Measurements from ENCODE around the gene ACSL6. TPM values are rescaled to one million over a fixed set of nuclear protein-coding genes. Genes with fewer than 3 reads are reported as not detected.

The ACSL6 gene
- total and polyA plus RNA-seq, 8 donors: 0.45 to 1.3 (median 0.96) TPM

DNA sequence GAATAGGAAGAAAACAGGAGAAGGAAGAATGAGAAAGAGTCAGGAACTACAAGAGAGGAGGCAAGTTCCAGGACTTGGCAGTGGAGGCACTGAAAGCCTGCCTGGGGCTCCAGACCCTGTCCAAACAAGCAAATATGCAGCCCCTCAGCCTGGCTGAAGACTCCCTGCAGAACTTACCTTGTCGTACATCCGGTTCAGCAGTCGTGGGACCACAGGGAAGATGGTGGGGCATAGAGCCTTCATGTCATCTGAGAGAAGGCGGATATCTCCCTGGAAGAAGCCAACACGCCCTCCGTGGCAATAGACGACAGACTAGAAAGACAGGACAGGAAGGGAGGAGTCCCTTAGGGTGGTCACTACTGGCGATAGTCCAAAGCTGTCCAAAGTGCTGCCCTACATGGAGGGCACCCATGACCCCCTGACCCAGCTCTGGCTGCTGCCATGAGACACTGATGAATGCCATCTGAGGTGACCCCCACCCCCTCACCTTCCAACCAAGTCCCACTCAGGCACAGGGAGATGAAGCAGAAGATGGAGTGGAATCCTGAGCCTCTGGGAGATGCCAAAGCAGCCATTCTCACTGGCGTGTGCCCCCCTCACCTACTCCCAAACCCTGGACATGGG is 38.3 kb downstream of the ACSL6 start:
- Histone ChIP-seq H3K36me3 (no peaks in the 10 kb centered on the region), H3K4me3 (no peak overlapping the region), H3K4me1 (no peaks in the 10 kb centered on the region), H3K27me3 (no peaks in the 10 kb centered on the region), H3K9me3 (no peaks in the 10 kb centered on the region), H3K27ac (no peak overlapping the region)
- TF ChIP-seq, protein P1, sequence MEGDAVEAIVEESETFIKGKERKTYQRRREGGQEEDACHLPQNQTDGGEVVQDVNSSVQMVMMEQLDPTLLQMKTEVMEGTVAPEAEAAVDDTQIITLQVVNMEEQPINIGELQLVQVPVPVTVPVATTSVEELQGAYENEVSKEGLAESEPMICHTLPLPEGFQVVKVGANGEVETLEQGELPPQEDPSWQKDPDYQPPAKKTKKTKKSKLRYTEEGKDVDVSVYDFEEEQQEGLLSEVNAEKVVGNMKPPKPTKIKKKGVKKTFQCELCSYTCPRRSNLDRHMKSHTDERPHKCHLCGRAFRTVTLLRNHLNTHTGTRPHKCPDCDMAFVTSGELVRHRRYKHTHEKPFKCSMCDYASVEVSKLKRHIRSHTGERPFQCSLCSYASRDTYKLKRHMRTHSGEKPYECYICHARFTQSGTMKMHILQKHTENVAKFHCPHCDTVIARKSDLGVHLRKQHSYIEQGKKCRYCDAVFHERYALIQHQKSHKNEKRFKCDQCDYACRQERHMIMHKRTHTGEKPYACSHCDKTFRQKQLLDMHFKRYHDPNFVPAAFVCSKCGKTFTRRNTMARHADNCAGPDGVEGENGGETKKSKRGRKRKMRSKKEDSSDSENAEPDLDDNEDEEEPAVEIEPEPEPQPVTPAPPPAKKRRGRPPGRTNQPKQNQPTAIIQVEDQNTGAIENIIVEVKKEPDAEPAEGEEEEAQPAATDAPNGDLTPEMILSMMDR (IDR thresholded peaks at IDR 0.05): no peak
- no peak for DNase-seq
- intact Hi-C loops (cut with DNase I): no loop called here
- no peak for ATAC-seq

DNA sequence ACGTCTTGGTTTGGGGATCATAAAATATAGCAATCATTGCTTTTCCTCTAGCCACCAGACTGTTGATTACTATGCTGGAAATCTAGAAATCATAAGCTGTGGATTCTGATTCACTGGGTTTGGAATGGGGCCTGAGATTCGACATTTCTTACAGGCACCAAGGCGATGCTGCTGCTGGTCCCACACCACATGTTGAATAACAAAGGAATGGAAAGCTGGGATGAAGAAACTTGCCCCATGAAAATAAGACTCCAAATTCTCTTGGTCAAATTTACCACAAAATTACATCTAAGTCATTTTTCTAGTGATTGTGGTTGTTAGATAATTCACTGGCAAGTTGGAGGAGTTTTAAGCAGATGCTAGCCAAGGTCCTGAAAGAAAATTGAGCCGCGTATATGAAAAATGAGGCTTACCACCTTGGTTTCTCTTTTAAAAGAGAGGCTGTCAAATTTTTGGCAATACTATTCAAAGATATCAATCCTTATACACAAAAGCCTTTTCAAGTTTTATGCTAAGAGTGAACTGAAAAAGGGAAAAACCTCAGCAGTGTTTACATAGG is 43.0 kb downstream of the ACSL6 start:
- DNase-seq (no peak), ATAC-seq (no peak)
- intact Hi-C loops (cut with DNase I): no loop called here
- H3K27ac ChIP-seq: no peak overlapping the region
- TF ChIP-seq, protein P1 (IDR thresholded peaks at IDR 0.05): no peak
- no peaks in the 10 kb centered on the region for H3K9me3 ChIP-seq
- H3K27me3 ChIP-seq: no peaks in the 10 kb centered on the region
- no peaks in the 10 kb centered on the region for H3K4me1 ChIP-seq
- H3K36me3 ChIP-seq: no peaks in the 10 kb centered on the region
- no peak overlapping the region for H3K4me3 ChIP-seq

DNA sequence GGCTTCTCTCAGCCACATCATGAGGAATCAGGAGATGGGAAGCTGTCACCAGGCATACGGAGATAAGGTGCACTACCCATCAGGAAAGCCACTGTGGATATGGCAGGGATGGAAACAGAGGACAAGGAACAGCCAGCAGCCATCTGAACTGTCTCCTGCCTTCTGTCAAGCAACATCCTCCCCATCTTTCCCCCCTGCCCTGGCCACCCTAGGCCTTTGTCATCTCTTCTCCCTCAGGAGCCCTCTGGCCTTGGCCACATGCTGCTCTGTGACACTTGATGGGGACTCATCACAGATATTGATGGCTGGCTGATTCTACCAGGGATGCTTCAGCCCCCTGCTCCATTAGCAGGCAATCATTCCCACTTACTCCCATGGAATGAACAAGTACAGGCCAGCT is 44.9 kb downstream of the ACSL6 start:
- H3K4me3 ChIP-seq: no peak overlapping the region
- intact Hi-C loops (cut with DNase I): no loop called here
- no peak for ATAC-seq

DNA sequence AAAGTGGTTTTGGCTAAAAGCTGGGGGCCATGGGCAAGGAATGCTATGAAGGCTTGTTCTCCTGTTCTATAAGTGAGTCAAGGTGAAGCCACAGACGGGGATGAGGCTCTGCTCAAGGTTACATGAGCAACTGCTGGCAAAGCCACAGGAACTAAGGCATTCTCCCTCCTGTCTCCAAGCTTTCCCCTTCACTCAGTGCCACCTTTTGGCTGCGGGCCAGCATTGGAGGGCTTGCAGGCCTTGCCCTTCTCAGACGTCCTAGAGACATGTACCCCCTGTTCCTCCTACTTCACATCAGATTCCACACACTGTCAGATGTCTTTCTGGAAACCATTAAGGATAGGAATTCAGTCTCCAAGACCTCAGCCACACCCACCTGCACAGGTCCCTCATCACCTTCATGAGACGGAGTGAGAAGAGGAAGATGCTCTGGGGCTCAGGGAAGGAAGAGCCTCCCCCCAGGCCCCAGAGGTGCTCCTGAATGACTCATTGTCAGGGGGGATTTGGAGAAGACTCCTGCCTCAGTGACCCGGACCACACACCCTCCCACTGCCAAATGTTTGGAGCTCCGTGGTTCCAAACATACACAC is 45.5 kb downstream of the ACSL6 start:
- Histone ChIP-seq H3K36me3 (no peaks in the 10 kb centered on the region), H3K9me3 (no peaks in the 10 kb centered on the region), H3K27me3 (no peaks in the 10 kb centered on the region), H3K4me1 (no peaks in the 10 kb centered on the region), H3K4me3 (no peak overlapping the region), H3K27ac (no peak overlapping the region)
- no peak for DNase-seq
- ATAC-seq: no peak
- intact Hi-C loops (cut with DNase I): no loop called here
- TF ChIP-seq, protein P1 (IDR thresholded peaks at IDR 0.05): no peak

More for the DNA sequence above, 44.9 kb downstream of the ACSL6 start:
- no peaks in the 10 kb centered on the region for H3K36me3 ChIP-seq
- H3K27ac ChIP-seq: no peak overlapping the region
- H3K4me1 ChIP-seq: no peaks in the 10 kb centered on the region
- no peak for DNase-seq
- H3K27me3 ChIP-seq: no peaks in the 10 kb centered on the region
- H3K9me3 ChIP-seq: no peaks in the 10 kb centered on the region
- TF ChIP-seq, protein P1 (IDR thresholded peaks at IDR 0.05): no peak

DNA sequence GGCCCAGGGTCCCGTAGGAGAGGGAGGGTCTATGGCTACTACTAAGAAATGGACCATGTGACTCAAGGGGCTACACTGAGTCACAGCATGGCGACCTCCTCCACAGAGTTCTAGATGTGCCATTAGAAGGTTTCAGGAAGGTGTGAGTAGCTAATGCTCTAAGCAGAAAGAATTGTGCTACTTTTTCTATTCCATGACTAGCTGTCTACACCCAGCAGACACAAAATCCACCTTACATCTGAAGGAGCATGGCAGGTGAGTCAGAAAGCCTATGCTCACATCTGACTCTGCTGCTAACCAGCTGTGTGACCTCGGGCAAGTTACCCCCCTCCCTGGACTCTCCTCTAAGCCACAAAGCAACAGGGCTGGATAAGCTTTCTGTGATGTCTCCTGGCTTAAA is 51.6 kb downstream of the ACSL6 start:
- Histone ChIP-seq H3K36me3 (no peaks in the 10 kb centered on the region), H3K4me1 (no peaks in the 10 kb centered on the region), H3K27ac (no peak overlapping the region), H3K27me3 (no peaks in the 10 kb centered on the region), H3K9me3 (no peaks in the 10 kb centered on the region), H3K4me3 (no peak overlapping the region)
- DNase-seq (no peak), ATAC-seq (no peak)
- TF ChIP-seq, protein P1 (IDR thresholded peaks at IDR 0.05): no peak
- intact Hi-C loops (cut with DNase I): no loop called here
